A673 (cell line): ENCODE data around the gene PPP1R37. TPM values are rescaled to one million over a fixed set of nuclear protein-coding genes. Genes with fewer than 3 reads are reported as not detected.

Experiments
- BruUV-seq: library from RNA; stranded (reverse); fragments of 400-500 nt; replicated peaks from 2 replicates; lab custom pipeline; 2021; lab: Mats Ljungman, UMichigan
- CTCF ChIA-PET: fragments of 300-600 bp; sonication (Branson Sonifier 250); formaldehyde crosslinking; loops from one replicate; lab custom pipeline; 2022; ENCODE audit warnings: antibody characterized with exemption; lab: Charles Lee
- POLR2A ChIA-PET: fragments of 300-600 bp; sonication (Branson Sonifier 250); formaldehyde crosslinking; loops from one replicate; lab custom pipeline; 2022; ENCODE audit warnings: antibody characterized with exemption; ENCODE audit not compliant: low non-redundant PET; lab: Charles Lee
- DNase-seq: peaks from one replicate; pipeline ENCODE4 v3.0.0-alpha.2; 2015; ENCODE audit warnings: low spot score
- H3K27ac ChIP-seq: fragments of 200-600 bp; sonication (generic); 2 replicates; pipeline ENCODE4 v1.5.1; 2016; ENCODE audit warnings: mixed run types, low read depth, mild to moderate bottlenecking, mixed read lengths, antibody characterized with exemption, low read length; ENCODE audit not compliant: poor library complexity, severe bottlenecking
- H3K27me3 ChIP-seq: fragments of 200-600 bp; sonication (generic); replicated peaks from 2 replicates; pipeline ENCODE4 v1.6.1; 2017; ENCODE audit warnings: mixed run types, low read depth, mild to moderate bottlenecking, mixed read lengths, antibody characterized with exemption, low read length; ENCODE audit not compliant: insufficient read depth, poor library complexity
- H3K36me3 ChIP-seq: fragments of 200-600 bp; sonication (generic); 2 replicates; pipeline ENCODE4 v1.6.1; 2016; ENCODE audit warnings: mixed run types, mild to moderate bottlenecking, mixed read lengths, antibody characterized with exemption, low read length; ENCODE audit not compliant: insufficient read depth, poor library complexity, severe bottlenecking
- H3K4me1 ChIP-seq: fragments of 200-600 bp; sonication (generic); 2 replicates; pipeline ENCODE4 v1.6.1; 2017; ENCODE audit warnings: mixed run types, mild to moderate bottlenecking, mixed read lengths, antibody characterized with exemption, low read length; ENCODE audit not compliant: insufficient read depth, poor library complexity, severe bottlenecking
- H3K4me3 ChIP-seq: fragments of 200-600 bp; sonication (generic); 2 replicates; pipeline ENCODE4 v1.5.1; 2016; ENCODE audit warnings: low read depth, mixed run types, mild to moderate bottlenecking, mixed read lengths, low read length; ENCODE audit not compliant: poor library complexity, severe bottlenecking
- H3K9me3 ChIP-seq: fragments of 200-600 bp; sonication (generic); 2 replicates; pipeline ENCODE4 v1.6.1; 2016; ENCODE audit warnings: mixed run types, low read depth, mild to moderate bottlenecking, mixed read lengths, antibody characterized with exemption, low read length; ENCODE audit not compliant: poor library complexity, severe bottlenecking
- CTCF ChIP-seq: fragments of 300-800, 200-600 bp; sonication (generic); conservative IDR thresholded peaks from 2 replicates; pipeline ENCODE4 v1.5.1; 2017; ENCODE audit warnings: low read depth, mild to moderate bottlenecking, antibody characterized with exemption, low read length, moderate library complexity, mixed read lengths
- EZH2 ChIP-seq: fragments of 200-600 bp; sonication (generic); IDR thresholded peaks from 2 replicates; pipeline ENCODE4 v1.6.1; 2017; ENCODE audit warnings: borderline replicate concordance, low read depth, mild to moderate bottlenecking, mixed read lengths, antibody characterized with exemption, low read length; ENCODE audit not compliant: poor library complexity, severe bottlenecking
- intact Hi-C: fragments of 100-400 bp; cut with micrococcal nuclease; formaldehyde crosslinking; loops from one replicate; pipeline ENCODE4 v1.10.0; 2022; ENCODE audit not compliant: unreplicated experiment
- total RNA-seq: library from RNA; stranded (reverse); gene quantifications from 2 replicates; pipeline ENCODE4 v1.2.3, GENCODE V29; 2021

PPP1R37 gene
- total RNA-seq, 1 experiment from 2014 or later = 34.0 TPM

DNA sequence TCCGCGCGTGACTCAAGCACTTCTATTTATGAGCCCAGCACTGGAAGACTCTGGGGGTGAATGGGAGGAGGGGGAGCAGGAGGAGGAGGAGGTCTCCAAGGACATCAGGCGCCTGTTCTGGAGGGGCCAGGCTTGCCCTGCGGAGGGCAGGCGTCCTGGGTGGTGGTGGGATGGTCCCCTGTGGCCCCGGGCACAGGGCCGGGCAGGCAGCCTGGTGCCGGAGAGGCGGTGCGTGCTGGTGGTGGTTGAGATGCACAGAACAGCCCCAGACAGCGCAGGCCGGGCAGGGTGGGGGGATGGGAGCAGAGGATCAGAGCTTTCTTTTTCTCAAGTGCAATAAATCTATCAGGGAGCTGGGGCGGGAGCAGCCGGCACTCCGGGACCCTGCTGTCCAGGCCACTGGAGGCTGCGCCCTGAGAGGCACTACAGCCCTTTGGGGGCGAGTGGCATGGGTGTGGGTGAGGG lies 53.8 kb downstream of the PPP1R37 start:
- Histone ChIP-seq H3K36me3 (peaks cover 13% of the 10 kb centered on the region), H3K9me3 (no peaks in the 10 kb centered on the region), H3K27ac (no peak overlapping the region), H3K4me3 (no peak overlapping the region), H3K27me3 (peaks cover 1% of the 10 kb centered on the region), H3K4me1 (no peaks in the 10 kb centered on the region)
- ChIA-PET POLR2A (interaction anchor here (0.6 kb wide), 1 partner anchor 16 kb away, joined by 3 read pairs; no protein-coding TSS in a partner anchor), CTCF (no interaction called here)
- no peak for DNase-seq
- TSS peak; percentile 29 for BruUV-seq
- TF ChIP-seq EZH2 = no peak
- TF ChIP-seq CTCF = no peak
- intact Hi-C loops = no loop called here

DNA sequence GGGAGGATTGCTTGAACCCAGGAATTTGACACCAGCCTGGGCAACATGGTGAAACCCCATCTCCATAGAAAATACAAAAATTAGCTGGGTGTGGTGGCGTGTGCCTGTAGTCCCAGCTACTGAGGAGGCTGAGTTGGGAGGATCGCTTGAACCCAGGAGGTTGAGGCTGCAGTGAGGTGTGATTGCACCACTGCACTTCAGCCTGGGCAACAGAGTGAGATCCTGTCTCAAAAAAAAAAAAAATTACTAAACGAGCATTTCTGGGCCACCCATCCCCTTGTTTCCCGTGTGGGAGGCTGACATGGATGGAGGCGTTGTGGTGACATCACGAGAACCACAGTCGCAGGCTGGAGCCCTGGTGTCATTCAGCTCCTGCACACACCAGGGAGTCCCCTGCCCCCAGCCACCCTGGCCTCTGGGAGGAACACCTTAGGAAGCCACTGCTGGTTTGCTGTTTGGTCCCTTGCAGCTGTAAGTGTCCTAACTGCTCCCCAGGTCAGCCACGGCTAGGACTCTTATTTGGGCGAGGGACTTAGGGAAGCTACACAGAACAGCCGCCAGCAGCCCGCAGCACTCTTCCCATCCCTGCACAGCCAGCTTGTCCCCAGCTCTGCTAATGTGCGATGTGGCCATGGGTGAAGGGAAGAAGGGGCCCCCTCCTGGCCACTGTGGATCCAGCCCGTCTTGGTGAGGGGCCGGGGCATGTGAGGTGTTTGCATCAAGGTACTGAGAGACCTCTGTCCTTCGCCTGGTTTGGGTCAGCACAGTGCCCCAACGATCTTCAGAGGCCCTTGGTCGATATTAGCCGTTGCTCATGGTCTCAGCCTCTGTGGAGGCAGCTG lies 55.1 kb downstream of the PPP1R37 start:
- ChIA-PET CTCF (interaction anchor here (0.6 to 1.0 kb wide), 2 partner anchors 89 to 361 kb away, joined by 3 read pairs; no protein-coding TSS in a partner anchor), POLR2A (no interaction called here)
- H3K4me3 ChIP-seq = no peak overlapping the region
- no TSS peak for BruUV-seq
- intact Hi-C loops = no loop called here
- peaks cover 14% of the 10 kb centered on the region for H3K27me3 ChIP-seq
- peaks cover 13% of the 10 kb centered on the region for H3K36me3 ChIP-seq
- DNase-seq = no peak
- TF ChIP-seq EZH2 (no peak), CTCF (0 out of 2 replicates have a peak, but pooled peaks have one; percentile 26)
- no peaks in the 10 kb centered on the region for H3K9me3 ChIP-seq
- H3K4me1 ChIP-seq = peaks cover 5% of the 10 kb centered on the region
- no peak overlapping the region for H3K27ac ChIP-seq

DNA sequence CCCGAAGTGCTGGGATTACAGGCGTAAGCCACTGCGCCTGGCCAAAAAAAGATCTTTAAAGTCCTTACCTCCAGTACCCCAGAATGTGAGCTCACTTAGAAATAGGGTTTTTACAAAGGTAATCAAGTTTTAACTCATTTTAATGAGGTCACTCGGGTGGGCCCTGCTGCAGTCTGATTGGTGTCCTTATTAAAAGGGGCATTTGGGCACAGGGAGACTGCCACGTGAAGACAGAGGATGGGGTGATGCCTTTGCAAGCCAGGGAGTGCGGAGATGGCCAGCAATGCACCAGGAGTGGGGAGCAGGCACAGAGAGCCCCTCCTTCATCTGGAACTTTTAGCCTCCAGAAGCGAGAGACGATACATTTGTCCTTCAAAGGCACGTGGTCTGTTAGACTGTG lies 56.1 kb downstream of the PPP1R37 start:
- Histone ChIP-seq H3K9me3 (no peaks in the 10 kb centered on the region), H3K27ac (no peak overlapping the region), H3K4me3 (no peak overlapping the region), H3K27me3 (peaks cover 17% of the 10 kb centered on the region), H3K4me1 (peaks cover 13% of the 10 kb centered on the region), H3K36me3 (peaks cover 8% of the 10 kb centered on the region)
- intact Hi-C loops = no loop called here
- CTCF ChIA-PET = interaction anchor here (1.0 kb wide), 1 partner anchor 90 kb away, joined by 3 read pairs; no protein-coding TSS in a partner anchor
- TF ChIP-seq CTCF (no peak), EZH2 (no peak)
- no TSS peak for BruUV-seq
- DNase-seq = no peak
- POLR2A ChIA-PET = interaction anchor here (0.6 kb wide), 1 partner anchor 620 kb away, joined by 3 read pairs; the partner anchor contains the start of gene SIX5
